K562 (cell line): Measurements from ENCODE around the gene TTC6. TPM values are rescaled to one million over a fixed set of nuclear protein-coding genes. Genes with fewer than 3 reads are reported as not detected.

Experiments used
- ATAC-seq: fragments of 200-7000 bp; cut with Tn5 transposase; 3 replicates; pipeline ENCODE4 v1.9.1; 2020; ENCODE audit warnings: moderate library complexity
- BruUV-seq: library from RNA; stranded (reverse); fragments of 400-500 nt; replicated peaks from 2 replicates; lab custom pipeline; 2021; lab: Mats Ljungman, UMichigan
- CTCF ChIA-PET: fragments of 300-600 bp; formaldehyde crosslinking; extraction: SDS; loops from one replicate; lab custom pipeline; 2021; ENCODE audit warnings: low intra/inter-chr PET ratio; lab: Yijun Ruan, JAX
- POLR2A ChIA-PET: fragments of 300-600, 350-650 bp; sonication (Branson Sonifier 250); formaldehyde crosslinking; extraction: SDS; loops from one replicate; lab custom pipeline; 2021; ENCODE audit warnings: antibody characterized with exemption, inconsistent platforms; lab: Yijun Ruan, JAX
- DNase-seq, 4 experiments: peaks; one replicate each; pipeline versions ENCODE4 v3.0.0 to v3.0.0-alpha.2; 2011 to 2018; ENCODE audit warnings: low spot score in 3 of 4, mixed read lengths in 3 of 4; ENCODE audit errors: extremely low read depth in 1 of 4
- FAIRE-seq: peaks from 2 replicates; lab custom pipeline; 2011; peaks lifted over from hg19 to GRCh38; lab: Jason Lieb, UNC
- H2AFZ ChIP-seq: 2 replicates; pipeline ENCODE4 v1.6.0; 2011; ENCODE audit warnings: low read depth, low read length, control low read depth, inconsistent platforms
- H3K27ac ChIP-seq: fragments of 200-600 bp; 3 replicates; pipeline ENCODE4 v1.8.0; 2011; ENCODE audit warnings: low read depth, mild to moderate bottlenecking, control low read depth, inconsistent platforms, low read length, moderate library complexity, mixed read lengths; ENCODE audit errors: extremely low read depth
- H3K27me3 ChIP-seq, 2 experiments: fragments of 300-600 bp in 1 of 2; 2 replicates in 1 of 2; 3 replicates in 1 of 2; pipeline versions ENCODE4 v1.6.0 to v1.8.0; 2011; ENCODE audit warnings: inconsistent platforms in 2 of 2, low read length in 2 of 2, mild to moderate bottlenecking in 1 of 2, mixed read lengths in 1 of 2, moderate library complexity in 1 of 2; ENCODE audit not compliant: control insufficient read depth in 2 of 2, insufficient read depth in 2 of 2
- H3K36me3 ChIP-seq: fragments of 300-600 bp; 3 replicates; pipeline ENCODE4 v1.8.0; 2011; ENCODE audit warnings: mild to moderate bottlenecking, low read length, inconsistent platforms; ENCODE audit not compliant: control insufficient read depth, insufficient read depth
- H3K4me1 ChIP-seq, 2 experiments: fragments of 200-600 bp in 1 of 2; replicated peaks in 1 of 2; 2 replicates in 1 of 2; 3 replicates in 1 of 2; pipeline versions ENCODE4 v1.5.1 to v1.8.0; 2011; ENCODE audit warnings: inconsistent platforms in 2 of 2, low read length in 2 of 2, mild to moderate bottlenecking in 1 of 2, mixed read lengths in 1 of 2, moderate library complexity in 1 of 2; ENCODE audit not compliant: control insufficient read depth in 2 of 2, insufficient read depth in 2 of 2
- H3K4me2 ChIP-seq: 2 replicates; pipeline ENCODE4 v1.6.1; 2011; ENCODE audit warnings: low read length, control low read depth, inconsistent platforms, mixed read lengths; ENCODE audit not compliant: insufficient read depth
- H3K4me3 ChIP-seq: fragments of 200-600 bp; sonication (generic), shearing (Covaris generic); 2 replicates; pipeline ENCODE4 v1.5.1; 2016; ENCODE audit warnings: control low read depth, inconsistent platforms
- H3K79me2 ChIP-seq: fragments of 200-600 bp; 3 replicates; pipeline ENCODE4 v1.8.0; 2011; ENCODE audit warnings: low read length, inconsistent platforms; ENCODE audit not compliant: control insufficient read depth, insufficient read depth
- H3K9ac ChIP-seq, 2 experiments: 2 replicates each; pipeline versions ENCODE4 v1.6.0 to v1.6.1; 2011; ENCODE audit warnings: low read depth in 2 of 2, low read length in 2 of 2, control low read depth in 1 of 2, inconsistent platforms in 1 of 2, mild to moderate bottlenecking in 1 of 2, mixed read lengths in 1 of 2; ENCODE audit not compliant: insufficient read depth in 1 of 2
- H3K9me1 ChIP-seq: one replicate; pipeline ENCODE4 v1.6.0; 2011; ENCODE audit warnings: inconsistent platforms, mild to moderate bottlenecking, low read length, moderate library complexity; ENCODE audit not compliant: control insufficient read depth, insufficient read depth
- H3K9me3 ChIP-seq: replicated peaks from 2 replicates; pipeline ENCODE4 v1.5.1; 2011; ENCODE audit warnings: low read depth, low read length, inconsistent platforms; ENCODE audit not compliant: control insufficient read depth, insufficient read depth
- H4K20me1 ChIP-seq: replicated peaks from 2 replicates; pipeline ENCODE4 v1.6.1; 2011; ENCODE audit warnings: low read length, inconsistent platforms, mixed read lengths; ENCODE audit not compliant: control insufficient read depth, insufficient read depth
- HSF4 ChIP-seq: fragments of 250-450 bp; sonication (Bioruptor Pico); IDR thresholded peaks from 2 replicates; pipeline ENCODE4 v2.1.2; 2022; ENCODE audit warnings: mild to moderate bottlenecking, moderate library complexity, borderline replicate concordance
- KLF6 ChIP-seq: fragments of 250-450 bp; sonication (Bioruptor Pico); IDR thresholded peaks from 2 replicates; pipeline ENCODE4 v1.4.0; 2020; ENCODE audit warnings: mild to moderate bottlenecking, moderate library complexity, borderline replicate concordance
- NR2F6 ChIP-seq: fragments of 450-650 bp; formaldehyde crosslinking; IDR thresholded peaks from 2 replicates; pipeline ENCODE4 v1.4.0; 2020; ENCODE audit warnings: mild to moderate bottlenecking
- RBFOX2 ChIP-seq: fragments of 200-400 bp; formaldehyde crosslinking; IDR thresholded peaks from 2 replicates; pipeline ENCODE4 v1.6.1; 2017; ENCODE audit warnings: low read depth, mild to moderate bottlenecking, low read length, moderate library complexity
- SMAD1 ChIP-seq: fragments of 150-350 bp; IDR thresholded peaks from 2 replicates; pipeline ENCODE4 v1.6.1; 2014; ENCODE audit warnings: low read length, low read depth; ENCODE audit not compliant: partially characterized antibody
- SNRNP70 ChIP-seq: fragments of 200-400 bp; formaldehyde crosslinking; optimal IDR thresholded peaks from 2 replicates; pipeline ENCODE3; 2017; ENCODE audit warnings: low read depth, low read length
- TRIM28 ChIP-seq: fragments of 450-650 bp; IDR thresholded peaks from 2 replicates; pipeline ENCODE4 v1.6.1; 2017
- ZBED1 ChIP-seq: IDR thresholded peaks from 2 replicates; pipeline ENCODE4 v1.6.1; 2014
- WGBS: fragments of 100-300 bp; shearing (Covaris generic); methylation state at CpG from one replicate; pipeline ENCODE4 v1.1.6; 2016; ENCODE audit warnings: low coverage, mixed read lengths; ENCODE audit not compliant: insufficient coverage; ENCODE audit errors: missing lambda C conversion rate; 5-methylcytosine and 5-hydroxymethylcytosine counted together
- in situ Hi-C: fragments of 300-500 bp; cut with MboI; formaldehyde crosslinking; loops from 4 replicates; pipeline ENCODE4 v1.15.0; 2018; ENCODE audit warnings: inconsistent platforms, mixed read lengths
- intact Hi-C: fragments of 100-400 bp; cut with micrococcal nuclease; formaldehyde crosslinking; loops from 2 replicates; pipeline ENCODE4 v1.14.2; 2022
- polyA plus RNA-seq, 8 experiments: library from polyadenylated mRNA; depleted of rRNA in 4 of 8; stranded (reverse) in 5 of 8; unstranded in 3 of 8; fragments of >200 nt; fragmentation: Nextera tagmentation in 2 of 8; fragmentation: Illumina TruSeq in 1 of 8; extraction: Ambion mirVana in 2 of 8; extraction: Trizol in 1 of 8; gene quantifications; 2 replicates each; pipeline versions ENCODE4 v1.2.1 to v1.2.3, GENCODE V29; 2011 to 2014; ENCODE audit warnings: inconsistent platforms in 1 of 8, missing spikeins in 1 of 8
- total RNA-seq, 7 experiments: library from RNA; depleted of rRNA in 6 of 7; stranded (reverse); fragments of >200 nt in 6 of 7; fragmentation: Illumina TruSeq in 2 of 7; extraction: Trizol in 2 of 7; gene quantifications; 2 replicates each; pipeline versions ENCODE4 v1.2.1 to v1.2.3, GENCODE V29; 2011 to 2021; ENCODE audit warnings: low replicate concordance in 1 of 7
- TF ChIP-seq, protein P1 (sequence below): sonication (generic); formaldehyde crosslinking; IDR thresholded peaks from 2 replicates; pipeline ENCODE4 v1.4.0; 2020; ENCODE audit warnings: mild to moderate bottlenecking, missing genetic modification reagents
- TF ChIP-seq, protein P2 (sequence below): fragments of 150-350 bp; IDR thresholded peaks from 2 replicates; pipeline ENCODE4 v1.6.1; 2014; ENCODE audit warnings: low read depth, mild to moderate bottlenecking, low read length, borderline replicate concordance
- TF ChIP-seq, protein P3 (sequence below): fragments of 450-650 bp; formaldehyde crosslinking; IDR thresholded peaks from 2 replicates; pipeline ENCODE4 v1.4.0; 2022; ENCODE audit warnings: mild to moderate bottlenecking, moderate library complexity
- TF ChIP-seq, protein P4 (sequence below): fragments of 450-650 bp; formaldehyde crosslinking; IDR thresholded peaks from 2 replicates; pipeline ENCODE4 v1.4.0; 2022; ENCODE audit warnings: missing genetic modification characterization
- TF ChIP-seq, protein P5 (sequence below): fragments of 250-450 bp; sonication (Bioruptor Pico); IDR thresholded peaks from 2 replicates; pipeline ENCODE4 v1.4.0; 2020; ENCODE audit warnings: mild to moderate bottlenecking, moderate library complexity, borderline replicate concordance

The TTC6 gene
- total and polyA plus RNA-seq, 9 of the 15 experiments (the other 6 are each of a cell fraction or from before 2014, with no cell fraction given), result 0.04 to 0.23 (median 0.08) TPM; not detected in 5

DNA sequence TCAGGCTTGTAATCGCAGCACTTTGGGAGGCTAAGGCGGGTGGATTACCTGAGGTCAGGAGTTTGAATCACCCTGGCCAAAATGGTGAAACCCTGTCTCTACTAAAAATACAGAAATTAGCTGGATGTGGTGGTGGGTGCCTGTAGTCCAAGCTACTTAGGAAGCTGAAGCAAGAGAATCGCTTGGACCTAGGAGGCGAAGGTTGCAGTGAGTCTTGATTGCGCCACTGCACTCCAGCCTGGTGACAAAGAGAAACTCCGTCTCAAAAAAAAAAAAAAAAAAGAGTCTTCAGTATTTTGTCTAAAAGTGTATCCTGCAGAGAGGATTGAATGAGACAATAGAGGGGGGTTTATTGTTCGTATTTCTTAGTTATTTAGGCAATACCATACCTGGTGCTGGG, 25.7 kb upstream of the TTC6 start:
- Histone ChIP-seq H3K9me1 (no peaks in the 10 kb centered on the region), H3K4me1 (no peaks in the 10 kb centered on the region), H3K4me3 (no peak overlapping the region), H3K27ac (no peak overlapping the region), H3K79me2 (no peaks in the 10 kb centered on the region), H3K36me3 (no peaks in the 10 kb centered on the region), H4K20me1 (no peaks in the 10 kb centered on the region), H3K9ac (no peak overlapping the region), H3K27me3 (no peaks in the 10 kb centered on the region), H3K9me3 (no peaks in the 10 kb centered on the region), H2AFZ (no peak overlapping the region), H3K4me2 (no peak overlapping the region)
- DNase-seq, result no peak
- ChIA-PET CTCF (interaction anchor here (0.6 kb wide), 1 partner anchor 323 kb away, joined by 11 read pairs; no protein-coding TSS in a partner anchor), POLR2A (no interaction called here)
- no peak for ATAC-seq
- intact Hi-C loops (no loop called here), in situ Hi-C loops (no loop called here)
- no TSS peak for BruUV-seq
- 3% methylated on average over 3 of the region's 7 CpGs for WGBS
- no peak for FAIRE-seq
- TF ChIP-seq SMAD1 (no peak), NR2F6 (CRISPR knock-in tag) (no peak), SNRNP70 (no peak), RBFOX2 (no peak), KLF6 (CRISPR knock-in tag) (no peak), TRIM28 (no peak), ZBED1 (no peak), HSF4 (CRISPR knock-in tag) (no peak)
- TF ChIP-seq, protein P1, sequence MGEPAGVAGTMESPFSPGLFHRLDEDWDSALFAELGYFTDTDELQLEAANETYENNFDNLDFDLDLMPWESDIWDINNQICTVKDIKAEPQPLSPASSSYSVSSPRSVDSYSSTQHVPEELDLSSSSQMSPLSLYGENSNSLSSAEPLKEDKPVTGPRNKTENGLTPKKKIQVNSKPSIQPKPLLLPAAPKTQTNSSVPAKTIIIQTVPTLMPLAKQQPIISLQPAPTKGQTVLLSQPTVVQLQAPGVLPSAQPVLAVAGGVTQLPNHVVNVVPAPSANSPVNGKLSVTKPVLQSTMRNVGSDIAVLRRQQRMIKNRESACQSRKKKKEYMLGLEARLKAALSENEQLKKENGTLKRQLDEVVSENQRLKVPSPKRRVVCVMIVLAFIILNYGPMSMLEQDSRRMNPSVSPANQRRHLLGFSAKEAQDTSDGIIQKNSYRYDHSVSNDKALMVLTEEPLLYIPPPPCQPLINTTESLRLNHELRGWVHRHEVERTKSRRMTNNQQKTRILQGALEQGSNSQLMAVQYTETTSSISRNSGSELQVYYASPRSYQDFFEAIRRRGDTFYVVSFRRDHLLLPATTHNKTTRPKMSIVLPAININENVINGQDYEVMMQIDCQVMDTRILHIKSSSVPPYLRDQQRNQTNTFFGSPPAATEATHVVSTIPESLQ (CRISPR knock-in tag), result no peak
- TF ChIP-seq, protein P2, sequence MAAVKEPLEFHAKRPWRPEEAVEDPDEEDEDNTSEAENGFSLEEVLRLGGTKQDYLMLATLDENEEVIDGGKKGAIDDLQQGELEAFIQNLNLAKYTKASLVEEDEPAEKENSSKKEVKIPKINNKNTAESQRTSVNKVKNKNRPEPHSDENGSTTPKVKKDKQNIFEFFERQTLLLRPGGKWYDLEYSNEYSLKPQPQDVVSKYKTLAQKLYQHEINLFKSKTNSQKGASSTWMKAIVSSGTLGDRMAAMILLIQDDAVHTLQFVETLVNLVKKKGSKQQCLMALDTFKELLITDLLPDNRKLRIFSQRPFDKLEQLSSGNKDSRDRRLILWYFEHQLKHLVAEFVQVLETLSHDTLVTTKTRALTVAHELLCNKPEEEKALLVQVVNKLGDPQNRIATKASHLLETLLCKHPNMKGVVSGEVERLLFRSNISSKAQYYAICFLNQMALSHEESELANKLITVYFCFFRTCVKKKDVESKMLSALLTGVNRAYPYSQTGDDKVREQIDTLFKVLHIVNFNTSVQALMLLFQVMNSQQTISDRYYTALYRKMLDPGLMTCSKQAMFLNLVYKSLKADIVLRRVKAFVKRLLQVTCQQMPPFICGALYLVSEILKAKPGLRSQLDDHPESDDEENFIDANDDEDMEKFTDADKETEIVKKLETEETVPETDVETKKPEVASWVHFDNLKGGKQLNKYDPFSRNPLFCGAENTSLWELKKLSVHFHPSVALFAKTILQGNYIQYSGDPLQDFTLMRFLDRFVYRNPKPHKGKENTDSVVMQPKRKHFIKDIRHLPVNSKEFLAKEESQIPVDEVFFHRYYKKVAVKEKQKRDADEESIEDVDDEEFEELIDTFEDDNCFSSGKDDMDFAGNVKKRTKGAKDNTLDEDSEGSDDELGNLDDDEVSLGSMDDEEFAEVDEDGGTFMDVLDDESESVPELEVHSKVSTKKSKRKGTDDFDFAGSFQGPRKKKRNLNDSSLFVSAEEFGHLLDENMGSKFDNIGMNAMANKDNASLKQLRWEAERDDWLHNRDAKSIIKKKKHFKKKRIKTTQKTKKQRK, result no peak
- TF ChIP-seq, protein P3, sequence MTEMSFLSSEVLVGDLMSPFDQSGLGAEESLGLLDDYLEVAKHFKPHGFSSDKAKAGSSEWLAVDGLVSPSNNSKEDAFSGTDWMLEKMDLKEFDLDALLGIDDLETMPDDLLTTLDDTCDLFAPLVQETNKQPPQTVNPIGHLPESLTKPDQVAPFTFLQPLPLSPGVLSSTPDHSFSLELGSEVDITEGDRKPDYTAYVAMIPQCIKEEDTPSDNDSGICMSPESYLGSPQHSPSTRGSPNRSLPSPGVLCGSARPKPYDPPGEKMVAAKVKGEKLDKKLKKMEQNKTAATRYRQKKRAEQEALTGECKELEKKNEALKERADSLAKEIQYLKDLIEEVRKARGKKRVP (CRISPR knock-in tag), result no peak
- TF ChIP-seq, protein P4, sequence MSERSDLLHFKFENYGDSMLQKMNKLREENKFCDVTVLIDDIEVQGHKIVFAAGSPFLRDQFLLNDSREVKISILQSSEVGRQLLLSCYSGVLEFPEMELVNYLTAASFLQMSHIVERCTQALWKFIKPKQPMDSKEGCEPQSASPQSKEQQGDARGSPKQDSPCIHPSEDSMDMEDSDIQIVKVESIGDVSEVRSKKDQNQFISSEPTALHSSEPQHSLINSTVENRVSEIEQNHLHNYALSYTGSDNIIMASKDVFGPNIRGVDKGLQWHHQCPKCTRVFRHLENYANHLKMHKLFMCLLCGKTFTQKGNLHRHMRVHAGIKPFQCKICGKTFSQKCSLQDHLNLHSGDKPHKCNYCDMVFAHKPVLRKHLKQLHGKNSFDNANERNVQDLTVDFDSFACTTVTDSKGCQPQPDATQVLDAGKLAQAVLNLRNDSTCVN (CRISPR knock-in tag), result no peak
- TF ChIP-seq, protein P5, sequence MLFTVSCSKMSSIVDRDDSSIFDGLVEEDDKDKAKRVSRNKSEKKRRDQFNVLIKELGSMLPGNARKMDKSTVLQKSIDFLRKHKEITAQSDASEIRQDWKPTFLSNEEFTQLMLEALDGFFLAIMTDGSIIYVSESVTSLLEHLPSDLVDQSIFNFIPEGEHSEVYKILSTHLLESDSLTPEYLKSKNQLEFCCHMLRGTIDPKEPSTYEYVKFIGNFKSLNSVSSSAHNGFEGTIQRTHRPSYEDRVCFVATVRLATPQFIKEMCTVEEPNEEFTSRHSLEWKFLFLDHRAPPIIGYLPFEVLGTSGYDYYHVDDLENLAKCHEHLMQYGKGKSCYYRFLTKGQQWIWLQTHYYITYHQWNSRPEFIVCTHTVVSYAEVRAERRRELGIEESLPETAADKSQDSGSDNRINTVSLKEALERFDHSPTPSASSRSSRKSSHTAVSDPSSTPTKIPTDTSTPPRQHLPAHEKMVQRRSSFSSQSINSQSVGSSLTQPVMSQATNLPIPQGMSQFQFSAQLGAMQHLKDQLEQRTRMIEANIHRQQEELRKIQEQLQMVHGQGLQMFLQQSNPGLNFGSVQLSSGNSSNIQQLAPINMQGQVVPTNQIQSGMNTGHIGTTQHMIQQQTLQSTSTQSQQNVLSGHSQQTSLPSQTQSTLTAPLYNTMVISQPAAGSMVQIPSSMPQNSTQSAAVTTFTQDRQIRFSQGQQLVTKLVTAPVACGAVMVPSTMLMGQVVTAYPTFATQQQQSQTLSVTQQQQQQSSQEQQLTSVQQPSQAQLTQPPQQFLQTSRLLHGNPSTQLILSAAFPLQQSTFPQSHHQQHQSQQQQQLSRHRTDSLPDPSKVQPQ (CRISPR knock-in tag), result no peak
